ENCODE data around the gene PRTFDC1.

DNA sequence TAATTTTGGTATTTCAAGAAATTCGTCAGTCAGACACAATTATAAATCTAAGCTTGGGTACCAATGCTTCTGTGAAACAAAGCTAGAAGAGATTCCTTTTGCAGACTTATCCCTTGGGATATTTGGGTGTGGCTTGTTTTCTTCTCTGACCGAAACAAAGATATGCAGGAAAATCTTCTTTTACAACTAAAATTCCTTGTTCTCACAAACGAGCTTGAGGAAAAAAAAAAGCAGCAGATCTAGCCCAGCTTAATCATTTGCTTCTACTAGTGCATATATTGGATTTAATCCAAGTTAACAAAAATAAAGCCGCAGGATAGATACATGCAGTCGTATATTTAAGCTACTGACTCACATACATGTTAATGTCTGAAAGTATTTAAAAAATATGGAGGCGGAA lies 104.2 kb downstream of the PRTFDC1 start:
- TF ChIP-seq YY1 (IDR thresholded peaks at IDR 0.05; ENCODE audit: low read depth) = no peak
- TF ChIP-seq MAX (IDR thresholded peaks at IDR 0.05) = no peak
- TF ChIP-seq ZBTB7A (IDR thresholded peaks at IDR 0.05; ENCODE audit: low read depth) = no peak
- no peak for TF ChIP-seq FOXM1 (IDR thresholded peaks at IDR 0.05; ENCODE audit: borderline replicate concordance, low read depth)
- no peak for TF ChIP-seq TCF12 (IDR thresholded peaks at IDR 0.05; ENCODE audit: low read depth)
- TF ChIP-seq NFIC (IDR thresholded peaks at IDR 0.05) = no peak
